ENCODE measurements around the gene C11orf86. TPM values are rescaled to one million over a fixed set of nuclear protein-coding genes. Genes with fewer than 3 reads are reported as not detected.
A peak's percentile ranks its signal among the peaks of the same experiment; 100 is the strongest.

Gene C11orf86, protein sequence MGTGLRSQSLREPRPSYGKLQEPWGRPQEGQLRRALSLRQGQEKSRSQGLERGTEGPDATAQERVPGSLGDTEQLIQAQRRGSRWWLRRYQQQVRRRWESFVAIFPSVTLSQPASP
- not detected for total RNA-seq

- H3K27me3 ChIP-seq (ENCODE audit: insufficient read depth, low read length), result no peaks in the 10 kb centered on the region
- no peak within 1 kb of the TSS for H3K4me3 ChIP-seq (ENCODE audit: low read length)
- peaks cover 21% of the 10 kb centered on the region for H3K4me1 ChIP-seq (ENCODE audit: insufficient read depth, low read length)
- no peaks in the 10 kb centered on the region for H3K9me3 ChIP-seq (ENCODE audit: low read depth, low read length)
Measured at GRCh38 chr11:66974724-66975404, at the start of gene C11orf86. C11orf86 (plus strand) TSS chr11:66975304; CDS start chr11:66975363, 59 bp downstream.

DNA sequence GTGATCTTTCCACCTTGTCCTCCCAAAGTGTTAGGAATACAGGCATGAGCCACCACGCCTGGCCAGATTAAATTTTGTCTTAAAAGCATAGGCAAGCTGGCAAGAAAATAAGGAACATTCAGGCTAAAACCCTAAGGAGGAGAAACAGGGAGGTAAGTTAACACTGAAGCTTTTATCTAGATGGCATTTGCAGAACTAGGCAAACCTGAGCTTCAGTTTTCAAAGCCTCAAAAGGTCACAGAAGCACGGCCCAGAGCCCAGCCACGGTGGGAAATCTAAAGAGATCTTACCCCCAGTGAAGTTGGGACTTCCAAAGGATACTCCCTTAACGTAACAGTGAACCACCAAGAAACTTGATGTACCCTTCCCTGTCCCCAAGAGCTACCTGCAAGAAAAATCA is 45.4 kb upstream of the C11orf86 start:
- no peaks in the 10 kb centered on the region for H3K4me1 ChIP-seq (ENCODE audit: insufficient read depth, low read length)
- no peaks in the 10 kb centered on the region for H3K9me3 ChIP-seq (ENCODE audit: low read depth, low read length)
- H3K27me3 ChIP-seq (ENCODE audit: insufficient read depth, low read length), result no peaks in the 10 kb centered on the region
- no peak overlapping the region for H3K4me3 ChIP-seq (ENCODE audit: low read length)

GRCh38 chr11:66932543-66932942 is 42.6 kb upstream of the C11orf86 start:
- no peaks in the 10 kb centered on the region for H3K4me1 ChIP-seq (ENCODE audit: insufficient read depth, low read length)
- no peaks in the 10 kb centered on the region for H3K9me3 ChIP-seq (ENCODE audit: low read depth, low read length)
- H3K27me3 ChIP-seq (ENCODE audit: insufficient read depth, low read length), result no peaks in the 10 kb centered on the region
- H3K4me3 ChIP-seq (ENCODE audit: low read length), result no peak overlapping the region

DNA sequence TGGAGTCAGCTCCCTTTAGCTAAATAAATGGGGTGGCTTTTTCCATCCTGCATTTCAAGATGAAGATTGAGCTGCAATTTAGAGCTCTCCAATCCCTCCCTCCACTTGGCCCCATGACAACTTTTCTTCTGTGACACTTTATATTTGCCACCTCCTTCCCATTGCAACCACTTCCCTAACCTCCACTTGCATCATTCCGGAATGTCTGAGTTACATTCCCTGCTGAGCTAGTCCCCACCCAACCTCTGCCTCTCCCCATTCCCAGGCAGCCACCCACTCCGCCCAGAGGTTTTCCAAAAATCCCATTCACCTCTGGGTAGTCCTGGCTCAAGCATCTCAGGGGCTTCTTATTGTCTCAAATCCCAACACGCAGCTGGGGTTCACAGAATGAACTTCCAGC is 41.6 kb upstream of the C11orf86 start:
- H3K4me1 ChIP-seq (ENCODE audit: insufficient read depth, low read length), result no peaks in the 10 kb centered on the region
- no peaks in the 10 kb centered on the region for H3K9me3 ChIP-seq (ENCODE audit: low read depth, low read length)
- no peaks in the 10 kb centered on the region for H3K27me3 ChIP-seq (ENCODE audit: insufficient read depth, low read length)
- H3K4me3 ChIP-seq (ENCODE audit: low read length), result no peak overlapping the region

- H3K27me3 ChIP-seq (ENCODE audit: insufficient read depth, low read length), result no peaks in the 10 kb centered on the region
- no peaks in the 10 kb centered on the region for H3K9me3 ChIP-seq (ENCODE audit: low read depth, low read length)
- H3K4me3 ChIP-seq (ENCODE audit: low read length), result no peak overlapping the region
- H3K4me1 ChIP-seq (ENCODE audit: insufficient read depth, low read length), result no peaks in the 10 kb centered on the region
Measured at GRCh38 chr11:66934950-66935779, 39.9 kb upstream of the C11orf86 start.

- H3K9me3 ChIP-seq (ENCODE audit: low read depth, low read length), result no peaks in the 10 kb centered on the region
- H3K27me3 ChIP-seq (ENCODE audit: insufficient read depth, low read length), result no peaks in the 10 kb centered on the region
- H3K4me1 ChIP-seq (ENCODE audit: insufficient read depth, low read length), result no peaks in the 10 kb centered on the region
- no peak overlapping the region for H3K4me3 ChIP-seq (ENCODE audit: low read length)
Measured at GRCh38 chr11:66936311-66936711, 38.8 kb upstream of the C11orf86 start.

DNA sequence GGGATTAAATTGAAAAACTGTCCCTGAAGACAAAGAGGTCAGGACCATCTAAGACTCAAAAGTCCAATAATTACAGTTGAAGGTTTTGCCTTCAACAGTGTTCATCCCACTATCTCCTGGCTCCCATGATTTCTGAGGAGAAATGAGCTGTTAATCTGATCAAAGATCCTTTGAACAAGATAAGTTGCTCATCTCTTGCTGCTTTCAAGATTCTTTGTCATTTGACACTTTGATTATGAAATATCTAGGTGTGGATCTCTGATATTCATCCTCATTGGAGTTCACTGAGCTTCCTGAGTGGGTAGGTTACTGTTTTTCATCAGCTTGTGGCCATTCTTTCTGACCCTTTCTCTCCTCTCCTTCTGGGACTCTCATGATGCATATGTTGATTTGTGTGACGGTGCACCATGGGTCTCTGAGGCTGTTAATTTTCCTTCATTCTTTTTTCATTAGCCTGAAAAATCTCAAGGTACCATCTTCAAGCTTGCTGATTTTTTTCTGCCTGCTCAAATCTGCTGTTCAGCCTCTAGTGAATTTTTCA is 37.8 kb upstream of the C11orf86 start:
- H3K4me1 ChIP-seq (ENCODE audit: insufficient read depth, low read length), result no peaks in the 10 kb centered on the region
- no peak overlapping the region for H3K4me3 ChIP-seq (ENCODE audit: low read length)
- H3K9me3 ChIP-seq (ENCODE audit: low read depth, low read length), result no peaks in the 10 kb centered on the region
- H3K27me3 ChIP-seq (ENCODE audit: insufficient read depth, low read length), result no peaks in the 10 kb centered on the region

DNA sequence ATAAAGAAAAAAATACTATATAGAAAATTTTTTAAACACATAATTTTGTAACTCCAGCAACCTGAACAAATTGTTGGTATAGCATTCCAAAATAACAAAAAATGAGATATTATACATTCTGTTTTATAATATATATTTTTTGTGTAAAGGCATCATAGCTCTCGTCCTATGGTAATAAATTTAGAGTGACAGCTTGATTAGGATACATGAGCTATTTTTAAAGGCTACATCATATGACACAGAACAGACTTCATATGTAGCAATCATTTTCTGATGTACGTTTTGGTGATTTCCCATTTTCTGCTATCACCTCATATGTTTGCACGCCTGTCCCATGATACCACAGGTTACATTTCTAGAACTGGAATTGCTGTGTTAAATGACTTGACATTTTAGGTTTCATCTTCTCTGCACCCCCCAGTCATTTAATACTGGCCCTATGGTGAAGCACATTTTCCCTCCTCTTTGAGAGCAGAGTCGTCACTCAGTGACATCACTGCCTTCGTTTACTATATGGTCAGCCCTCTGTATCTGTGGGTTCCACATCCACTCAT is 36.4 kb upstream of the C11orf86 start:
- H3K27me3 ChIP-seq (ENCODE audit: insufficient read depth, low read length), result no peaks in the 10 kb centered on the region
- no peaks in the 10 kb centered on the region for H3K4me1 ChIP-seq (ENCODE audit: insufficient read depth, low read length)
- H3K9me3 ChIP-seq (ENCODE audit: low read depth, low read length), result no peaks in the 10 kb centered on the region
- no peak overlapping the region for H3K4me3 ChIP-seq (ENCODE audit: low read length)

- H3K4me3 ChIP-seq (ENCODE audit: low read length), result no peak overlapping the region
- H3K27me3 ChIP-seq (ENCODE audit: insufficient read depth, low read length), result no peaks in the 10 kb centered on the region
- no peaks in the 10 kb centered on the region for H3K9me3 ChIP-seq (ENCODE audit: low read depth, low read length)
- no peaks in the 10 kb centered on the region for H3K4me1 ChIP-seq (ENCODE audit: insufficient read depth, low read length)
Measured at GRCh38 chr11:66950112-66950535, 25.0 kb upstream of the C11orf86 start.

GRCh38 chr11:66951135-66951534 is 24.0 kb upstream of the C11orf86 start:
- no peaks in the 10 kb centered on the region for H3K9me3 ChIP-seq (ENCODE audit: low read depth, low read length)
- H3K4me3 ChIP-seq (ENCODE audit: low read length), result no peak overlapping the region
- H3K27me3 ChIP-seq (ENCODE audit: insufficient read depth, low read length), result no peaks in the 10 kb centered on the region
- no peaks in the 10 kb centered on the region for H3K4me1 ChIP-seq (ENCODE audit: insufficient read depth, low read length)

DNA sequence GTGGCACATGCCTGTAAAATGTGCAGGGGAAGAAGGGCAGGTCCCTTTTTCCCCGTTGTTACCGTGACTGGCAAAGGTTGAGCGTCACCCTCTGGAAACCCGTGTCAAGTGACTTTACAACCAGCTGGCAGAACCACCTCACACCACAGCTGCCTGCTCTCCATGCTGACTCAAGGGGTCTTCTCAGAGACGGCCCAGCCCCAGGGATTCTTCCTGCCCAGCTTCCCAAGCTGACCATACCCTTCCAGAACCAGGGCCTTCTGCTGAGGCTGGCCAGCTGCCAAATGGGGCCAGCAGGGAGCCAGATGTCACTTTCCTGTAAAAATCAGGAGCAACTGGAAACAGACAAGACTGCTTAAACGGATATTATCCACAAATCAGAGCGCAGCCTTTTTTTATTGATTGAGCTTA is 23.2 kb upstream of the C11orf86 start:
- no peaks in the 10 kb centered on the region for H3K27me3 ChIP-seq (ENCODE audit: insufficient read depth, low read length)
- H3K4me3 ChIP-seq (ENCODE audit: low read length), result no peak overlapping the region
- no peaks in the 10 kb centered on the region for H3K9me3 ChIP-seq (ENCODE audit: low read depth, low read length)
- H3K4me1 ChIP-seq (ENCODE audit: insufficient read depth, low read length), result peaks cover 5% of the 10 kb centered on the region

- H3K9me3 ChIP-seq (ENCODE audit: low read depth, low read length), result no peaks in the 10 kb centered on the region
- H3K27me3 ChIP-seq (ENCODE audit: insufficient read depth, low read length), result no peaks in the 10 kb centered on the region
- no peak overlapping the region for H3K4me3 ChIP-seq (ENCODE audit: low read length)
- H3K4me1 ChIP-seq (ENCODE audit: insufficient read depth, low read length), result peaks cover 13% of the 10 kb centered on the region
Measured at GRCh38 chr11:66953081-66953833, 21.8 kb upstream of the C11orf86 start.

- H3K4me1 ChIP-seq (ENCODE audit: insufficient read depth, low read length), result peaks cover 21% of the 10 kb centered on the region
- no peaks in the 10 kb centered on the region for H3K9me3 ChIP-seq (ENCODE audit: low read depth, low read length)
- H3K4me3 ChIP-seq (ENCODE audit: low read length), result no peak overlapping the region
- peaks cover 2% of the 10 kb centered on the region for H3K27me3 ChIP-seq (ENCODE audit: insufficient read depth, low read length)
Measured at GRCh38 chr11:66956689-66957290, 18.3 kb upstream of the C11orf86 start.

- peak overlapping the region; percentile 44 for H3K4me3 ChIP-seq (ENCODE audit: low read length)
- H3K9me3 ChIP-seq (ENCODE audit: low read depth, low read length), result no peaks in the 10 kb centered on the region
- peaks cover 21% of the 10 kb centered on the region for H3K4me1 ChIP-seq (ENCODE audit: insufficient read depth, low read length)
- peaks cover 2% of the 10 kb centered on the region for H3K27me3 ChIP-seq (ENCODE audit: insufficient read depth, low read length)
Measured at GRCh38 chr11:66957971-66958231, 17.2 kb upstream of the C11orf86 start.
